RWPE2 (cell line): Measurements from ENCODE around the gene MCC.

Source experiments
- ATAC-seq: fragments of 200-7000 bp; cut with Tn5 transposase; 3 replicates; pipeline ENCODE4 v1.9.1; 2021; ENCODE audit warnings: low read depth
- DNase-seq: peaks from one replicate; pipeline ENCODE4 v3.0.0-alpha.2; 2020; ENCODE audit warnings: low spot score
- H3K27ac ChIP-seq: fragments of 450-650 bp; 2 replicates; pipeline ENCODE4 v1.5.1; 2017; ENCODE audit warnings: mild to moderate bottlenecking; ENCODE audit not compliant: poor library complexity, severe bottlenecking
- H3K27me3 ChIP-seq: fragments of 250-450 bp; sonication (Bioruptor Pico); 2 replicates; pipeline ENCODE4 v1.5.1; 2021; ENCODE audit warnings: mild to moderate bottlenecking, moderate library complexity; ENCODE audit not compliant: insufficient read depth, poor library complexity, severe bottlenecking
- H3K36me3 ChIP-seq: fragments of 250-450 bp; sonication (Bioruptor Pico); 2 replicates; pipeline ENCODE4 v1.5.1; 2020; ENCODE audit warnings: low read depth, mild to moderate bottlenecking, moderate library complexity
- H3K4me1 ChIP-seq: fragments of 250-450 bp; sonication (Bioruptor Pico); 2 replicates; pipeline ENCODE4 v1.5.1; 2021; ENCODE audit warnings: mild to moderate bottlenecking, moderate library complexity; ENCODE audit not compliant: insufficient read depth, poor library complexity, severe bottlenecking
- H3K4me3 ChIP-seq: fragments of 250-450 bp; sonication (Bioruptor Pico); 2 replicates; pipeline ENCODE4 v1.5.1; 2021; ENCODE audit warnings: mild to moderate bottlenecking, moderate library complexity; ENCODE audit not compliant: severe bottlenecking
- H3K9me3 ChIP-seq: fragments of 250-450 bp; sonication (Bioruptor Pico); 2 replicates; pipeline ENCODE4 v1.5.1; 2021; ENCODE audit warnings: mild to moderate bottlenecking, moderate library complexity; ENCODE audit not compliant: severe bottlenecking
- TF ChIP-seq, protein P1 (sequence below): fragments of 450-650 bp; IDR thresholded peaks from one replicate; pipeline ENCODE4 v1.5.1; 2017; ENCODE audit warnings: mild to moderate bottlenecking, moderate library complexity; ENCODE audit not compliant: poor library complexity, severe bottlenecking

MCC gene

DNA sequence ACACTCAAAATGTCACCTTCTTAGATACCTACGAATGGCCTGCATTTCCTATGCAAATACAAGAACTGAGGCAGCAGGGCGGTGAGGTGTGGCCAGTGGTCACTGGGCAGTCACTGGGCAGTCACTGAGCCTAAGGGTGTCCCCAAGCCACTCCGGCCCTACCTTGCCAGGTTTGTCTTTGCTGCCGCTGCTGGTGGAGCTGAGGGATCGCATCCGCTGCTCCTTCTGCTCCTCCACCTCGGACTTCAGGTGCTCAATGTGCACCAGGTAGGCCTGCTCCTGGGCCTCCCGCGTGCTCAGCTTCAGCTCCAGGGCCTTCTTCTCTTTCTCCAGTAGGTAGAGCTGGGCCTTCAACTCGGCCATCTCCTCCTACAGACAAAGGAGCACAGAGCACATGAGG is 439.3 kb downstream of the MCC start:
- Histone ChIP-seq H3K4me1 (peaks cover 26% of the 10 kb centered on the region), H3K27me3 (no peaks in the 10 kb centered on the region), H3K36me3 (peaks cover 32% of the 10 kb centered on the region), H3K9me3 (no peaks in the 10 kb centered on the region), H3K27ac (no peak overlapping the region), H3K4me3 (no peak overlapping the region)
- no peak for ATAC-seq
- no peak for DNase-seq
- TF ChIP-seq, protein P1, sequence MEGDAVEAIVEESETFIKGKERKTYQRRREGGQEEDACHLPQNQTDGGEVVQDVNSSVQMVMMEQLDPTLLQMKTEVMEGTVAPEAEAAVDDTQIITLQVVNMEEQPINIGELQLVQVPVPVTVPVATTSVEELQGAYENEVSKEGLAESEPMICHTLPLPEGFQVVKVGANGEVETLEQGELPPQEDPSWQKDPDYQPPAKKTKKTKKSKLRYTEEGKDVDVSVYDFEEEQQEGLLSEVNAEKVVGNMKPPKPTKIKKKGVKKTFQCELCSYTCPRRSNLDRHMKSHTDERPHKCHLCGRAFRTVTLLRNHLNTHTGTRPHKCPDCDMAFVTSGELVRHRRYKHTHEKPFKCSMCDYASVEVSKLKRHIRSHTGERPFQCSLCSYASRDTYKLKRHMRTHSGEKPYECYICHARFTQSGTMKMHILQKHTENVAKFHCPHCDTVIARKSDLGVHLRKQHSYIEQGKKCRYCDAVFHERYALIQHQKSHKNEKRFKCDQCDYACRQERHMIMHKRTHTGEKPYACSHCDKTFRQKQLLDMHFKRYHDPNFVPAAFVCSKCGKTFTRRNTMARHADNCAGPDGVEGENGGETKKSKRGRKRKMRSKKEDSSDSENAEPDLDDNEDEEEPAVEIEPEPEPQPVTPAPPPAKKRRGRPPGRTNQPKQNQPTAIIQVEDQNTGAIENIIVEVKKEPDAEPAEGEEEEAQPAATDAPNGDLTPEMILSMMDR, result no peak

DNA sequence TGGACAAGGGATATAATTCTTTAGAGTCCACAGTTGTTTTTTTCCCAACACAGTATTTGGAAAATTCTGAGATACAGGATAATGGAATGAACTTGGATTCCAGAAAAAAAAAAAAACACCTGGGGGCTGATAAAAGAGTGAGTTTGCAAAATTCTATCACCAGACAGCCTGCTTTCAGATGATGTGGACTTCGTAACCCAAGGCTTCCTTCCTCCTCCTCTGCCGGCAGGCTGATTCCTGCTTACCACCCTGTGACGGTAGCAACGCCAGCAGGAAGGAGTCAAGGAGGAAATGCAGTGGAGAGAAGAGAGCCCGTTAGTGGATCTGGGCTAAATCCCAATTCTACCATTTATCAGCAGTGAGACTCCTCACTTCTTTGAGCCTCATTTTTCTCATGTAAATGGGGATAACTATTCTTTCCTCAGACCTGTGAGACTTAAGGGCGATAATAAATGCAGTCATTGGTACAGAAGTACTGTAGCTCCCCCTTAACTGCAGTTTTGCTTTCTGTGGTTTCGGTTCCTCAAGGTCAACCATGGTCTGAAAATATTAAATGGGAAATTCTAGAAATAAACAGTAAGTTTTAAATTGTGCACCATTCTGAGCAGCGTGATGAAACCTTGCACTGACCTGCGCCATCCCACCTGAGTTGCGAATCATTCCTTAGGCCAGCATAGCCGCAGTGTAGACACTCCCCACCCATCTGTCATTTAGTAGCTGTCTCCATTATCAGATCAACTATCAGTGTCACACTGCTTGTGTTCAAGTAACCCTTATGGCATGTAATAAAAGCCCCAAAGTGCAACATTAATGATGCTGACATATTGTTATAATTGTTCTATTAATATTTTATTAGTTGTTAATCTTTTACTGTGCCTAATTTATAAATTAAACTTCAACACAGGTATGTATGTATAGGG is 440.3 kb downstream of the MCC start:
- no peak for ATAC-seq
- Histone ChIP-seq H3K4me1 (peaks cover 26% of the 10 kb centered on the region), H3K4me3 (no peak overlapping the region), H3K9me3 (no peaks in the 10 kb centered on the region), H3K36me3 (peaks cover 30% of the 10 kb centered on the region), H3K27me3 (no peaks in the 10 kb centered on the region), H3K27ac (peak overlapping the region; percentile 44)
- TF ChIP-seq, protein P1, result no peak
- DNase-seq, result no peak

DNA sequence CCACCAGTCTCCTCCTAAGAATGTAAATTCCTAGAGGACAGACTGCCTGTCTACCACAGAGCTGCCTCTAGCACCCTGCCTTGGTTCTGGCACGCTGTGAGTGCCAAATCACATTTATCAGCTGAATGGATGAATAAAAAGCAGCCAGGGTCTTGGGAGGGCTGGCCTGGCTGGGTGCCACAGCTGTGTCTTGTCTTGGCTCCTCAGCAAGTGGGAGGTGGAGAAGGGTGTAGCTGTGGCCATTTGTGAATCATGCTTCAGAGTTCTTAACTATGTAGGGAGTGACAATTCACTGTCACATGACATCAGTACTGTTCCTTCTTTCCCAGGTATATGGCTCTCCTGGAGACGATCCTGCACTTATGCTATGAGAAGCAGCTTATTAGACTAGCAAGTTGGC is 441.0 kb downstream of the MCC start:
- Histone ChIP-seq H3K4me1 (peaks cover 26% of the 10 kb centered on the region), H3K9me3 (no peaks in the 10 kb centered on the region), H3K27me3 (no peaks in the 10 kb centered on the region), H3K4me3 (no peak overlapping the region), H3K27ac (peak overlapping the region; percentile 44), H3K36me3 (peaks cover 27% of the 10 kb centered on the region)
- DNase-seq, result no peak
- peak; percentile 75 for ATAC-seq
- TF ChIP-seq, protein P1, result no peak

DNA sequence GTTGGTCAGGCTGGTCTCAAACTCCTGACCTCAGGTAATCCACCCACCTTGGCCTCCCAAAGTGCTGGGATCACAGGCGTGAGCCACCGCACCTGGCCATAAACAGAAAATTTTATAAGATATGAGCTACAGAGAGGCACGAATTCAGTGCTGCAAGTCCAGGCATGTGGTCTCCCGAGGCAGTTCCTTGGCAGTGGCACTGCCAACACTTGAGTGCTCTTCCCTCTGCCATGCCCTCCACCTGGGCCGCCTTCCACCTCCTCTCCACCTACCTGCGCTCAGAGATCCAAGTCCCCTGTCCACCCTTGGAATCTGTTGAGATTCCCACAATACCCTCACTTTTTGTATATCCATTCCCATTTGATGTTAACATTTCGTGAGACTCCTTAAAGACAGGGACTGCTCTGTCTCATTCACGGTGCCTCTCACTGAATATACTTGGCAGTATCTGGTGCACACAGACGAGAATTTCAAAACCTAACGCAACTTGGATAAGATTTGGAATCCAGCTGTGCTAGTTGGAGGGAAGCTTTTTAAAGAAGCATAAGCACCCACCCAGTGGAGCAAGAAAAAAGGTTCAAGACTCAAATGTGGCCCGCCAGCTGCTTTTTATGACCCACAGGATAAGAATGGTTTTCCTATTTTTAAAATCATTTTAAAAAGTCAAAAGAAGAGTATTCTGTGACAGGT is 443.3 kb downstream of the MCC start:
- no peaks in the 10 kb centered on the region for H3K27me3 ChIP-seq
- peaks cover 27% of the 10 kb centered on the region for H3K36me3 ChIP-seq
- no peak for ATAC-seq
- H3K4me1 ChIP-seq, result peaks cover 12% of the 10 kb centered on the region
- no peak overlapping the region for H3K4me3 ChIP-seq
- DNase-seq, result no peak
- no peak overlapping the region for H3K27ac ChIP-seq
- TF ChIP-seq, protein P1, result no peak
- no peaks in the 10 kb centered on the region for H3K9me3 ChIP-seq

DNA sequence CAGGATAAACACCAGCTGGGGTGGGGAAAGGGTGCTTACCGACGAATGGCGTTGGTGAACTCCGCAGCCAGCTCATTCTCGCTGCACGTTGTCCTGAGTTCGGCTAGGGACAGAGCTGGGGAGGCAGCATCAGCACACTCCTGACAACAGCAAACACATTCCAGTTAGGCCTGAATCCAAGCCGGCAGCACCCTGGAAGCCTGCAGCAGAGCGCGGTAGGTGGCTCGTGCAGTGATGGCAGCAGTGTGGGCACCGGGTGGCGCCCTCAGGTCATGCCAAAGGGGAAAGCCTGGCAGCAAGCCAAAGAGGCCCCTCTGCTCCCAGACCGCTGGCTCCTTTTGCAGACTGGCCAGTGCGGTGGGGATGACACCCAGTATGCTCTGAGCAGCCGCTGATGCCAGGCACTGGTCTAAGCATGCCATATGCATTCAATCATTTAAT is 444.7 kb downstream of the MCC start:
- TF ChIP-seq, protein P1, result peak; percentile 28
- ATAC-seq (no peak), DNase-seq (no peak)
- no peak overlapping the region for H3K4me3 ChIP-seq
- H3K27me3 ChIP-seq, result no peaks in the 10 kb centered on the region
- no peak overlapping the region for H3K27ac ChIP-seq
- peaks cover 20% of the 10 kb centered on the region for H3K36me3 ChIP-seq
- H3K9me3 ChIP-seq, result no peaks in the 10 kb centered on the region
- peaks cover 16% of the 10 kb centered on the region for H3K4me1 ChIP-seq
